HCT116 (cell line): Measurements from ENCODE around the gene EIF1AD. TPM values are rescaled to one million over a fixed set of nuclear protein-coding genes. Genes with fewer than 3 reads are reported as not detected.

ENCODE experiments used
- ATAC-seq: fragments of 200-7000 bp; cut with Tn5 transposase; 2 replicates; pipeline ENCODE4 v1.9.1; 2020; ENCODE audit warnings: mild to moderate bottlenecking, moderate library complexity
- BruUV-seq: library from RNA; stranded (reverse); fragments of 400-500 nt; replicated peaks from 2 replicates; lab custom pipeline; 2021; lab: Mats Ljungman, UMichigan
- CTCF ChIA-PET: fragments of 300-600 bp; sonication (Branson Sonifier 250); formaldehyde crosslinking; loops from one replicate; lab custom pipeline; 2021; ENCODE audit warnings: antibody characterized with exemption; lab: Charles Lee
- POLR2A ChIA-PET: fragments of 300-600, 350-600 bp; sonication (Branson Sonifier 250); formaldehyde crosslinking; loops from one replicate; lab custom pipeline; 2021; ENCODE audit warnings: antibody characterized with exemption; lab: Charles Lee
- RAD21 ChIA-PET, 2 experiments: fragments of 300-600 bp; sonication (Branson Sonifier 250); formaldehyde crosslinking; loops; one replicate each; lab custom pipeline; 2023; ENCODE audit warnings: low total read pairs in 2 of 2; ENCODE audit not compliant: uncharacterized antibody in 2 of 2, unreplicated experiment in 2 of 2, low non-redundant PET in 1 of 2; lab: Charles Lee
- DNase-seq: peaks from one replicate; pipeline ENCODE4 v3.0.0-alpha.2; 2010; ENCODE audit warnings: low read depth, low spot score
- H2AFZ ChIP-seq: fragments of 200-600 bp; shearing (Covaris generic), sonication (generic); 2 replicates; pipeline ENCODE4 v1.6.1; 2017; ENCODE audit warnings: low read depth, mixed run types, mixed read lengths, antibody characterized with exemption, low read length; ENCODE audit not compliant: poor library complexity, severe bottlenecking
- H3K27ac ChIP-seq: 2 replicates; pipeline ENCODE4 v1.5.1; 2012; ENCODE audit warnings: low read depth, low read length
- H3K27me3 ChIP-seq: fragments of 200-600 bp; sonication (generic); 2 replicates; pipeline ENCODE4 v1.6.1; 2016; ENCODE audit warnings: mixed run types, low read length, mixed read lengths; ENCODE audit not compliant: insufficient read depth
- H3K36me3 ChIP-seq, 2 experiments: fragments of 200-500 bp in 1 of 2; fragments of 200-600 bp in 1 of 2; sonication (Bioruptor generic) in 1 of 2; sonication (generic) in 1 of 2; 2 replicates each; pipeline versions ENCODE4 v1.5.1 to v1.6.1; 2014 to 2016; ENCODE audit warnings: low read length in 2 of 2, inconsistent platforms in 1 of 2, mixed read lengths in 1 of 2, mixed run types in 1 of 2; ENCODE audit not compliant: insufficient read depth in 2 of 2, control insufficient read depth in 1 of 2
- H3K4me1 ChIP-seq, 2 experiments: fragments of 200-600 bp in 1 of 2; sonication (generic) in 1 of 2; 2 replicates each; pipeline versions ENCODE4 v1.5.1 to v1.6.1; 2012 to 2017; ENCODE audit warnings: low read length in 2 of 2, inconsistent platforms in 1 of 2, mild to moderate bottlenecking in 1 of 2, mixed read lengths in 1 of 2, mixed run types in 1 of 2, moderate library complexity in 1 of 2; ENCODE audit not compliant: insufficient read depth in 2 of 2, control insufficient read depth in 1 of 2
- H3K4me2 ChIP-seq: fragments of 200-600 bp; sonication (generic); 2 replicates; pipeline ENCODE4 v1.6.1; 2017; ENCODE audit warnings: mixed run types, low read length, mixed read lengths
- H3K4me3 ChIP-seq, 2 experiments: fragments of 200-600 bp in 1 of 2; sonication (generic) in 1 of 2; replicated peaks in 1 of 2; 2 replicates each; pipeline ENCODE4 v1.5.1; 2011 to 2016; ENCODE audit warnings: low read length in 2 of 2, control low read depth in 1 of 2, low read depth in 1 of 2, mild to moderate bottlenecking in 1 of 2, mixed read lengths in 1 of 2, mixed run types in 1 of 2
- H3K79me2 ChIP-seq: fragments of 200-600 bp; sonication (generic); 2 replicates; pipeline ENCODE4 v1.6.1; 2017; ENCODE audit warnings: mild to moderate bottlenecking, mixed run types, low read length, moderate library complexity, mixed read lengths; ENCODE audit not compliant: insufficient read depth
- H3K9ac ChIP-seq: fragments of 200-600 bp; sonication (generic); 2 replicates; pipeline ENCODE4 v1.6.1; 2016; ENCODE audit warnings: low read length, mixed read lengths
- H3K9me2 ChIP-seq: fragments of 200-600 bp; sonication (generic), shearing (Covaris generic); 2 replicates; pipeline ENCODE4 v1.6.1; 2017; ENCODE audit warnings: mixed run types, mild to moderate bottlenecking, moderate library complexity; ENCODE audit not compliant: insufficient read depth
- H3K9me3 ChIP-seq, 2 experiments: fragments of 200-500 bp in 1 of 2; fragments of 200-600 bp in 1 of 2; sonication (Bioruptor generic) in 1 of 2; sonication (generic) in 1 of 2; 2 replicates each; pipeline ENCODE4 v1.6.1; 2014 to 2017; ENCODE audit warnings: low read length in 2 of 2, mixed read lengths in 2 of 2, inconsistent platforms in 1 of 2, low read depth in 1 of 2, mild to moderate bottlenecking in 1 of 2, mixed run types in 1 of 2, moderate library complexity in 1 of 2; ENCODE audit not compliant: control insufficient read depth in 1 of 2, insufficient read depth in 1 of 2
- H4K20me1 ChIP-seq: fragments of 200-600 bp; sonication (generic), shearing (Covaris generic); 2 replicates; pipeline ENCODE4 v1.6.1; 2017; ENCODE audit warnings: mixed run types, mild to moderate bottlenecking, moderate library complexity; ENCODE audit not compliant: insufficient read depth
- EGR1 ChIP-seq: IDR thresholded peaks from 2 replicates; pipeline ENCODE4 v1.6.1; 2012; ENCODE audit warnings: low read depth
- SIN3A ChIP-seq: IDR thresholded peaks from 2 replicates; pipeline ENCODE4 v1.6.1; 2012; ENCODE audit warnings: low read depth
- intact Hi-C: fragments of 100-400 bp; cut with micrococcal nuclease; formaldehyde crosslinking; loops from 2 replicates; pipeline ENCODE4 v1.10.0; 2022
- total RNA-seq: library from RNA; stranded (reverse); gene quantifications from one replicate; pipeline ENCODE4 v1.2.1, GENCODE V29; 2021; ENCODE audit not compliant: unreplicated experiment
- TF ChIP-seq, protein P1 (sequence below): IDR thresholded peaks from 2 replicates; pipeline ENCODE4 v1.6.1; 2011; ENCODE audit warnings: mild to moderate bottlenecking, low read length, moderate library complexity; ENCODE audit not compliant: insufficient replicate concordance; ENCODE audit errors: extremely low read depth
- TF ChIP-seq, protein P2 (sequence below): IDR thresholded peaks from 2 replicates; pipeline ENCODE4 v1.6.1; 2012
- TF ChIP-seq, protein P3 (sequence below), 3 experiments: fragments of 200-600 bp in 1 of 3; sonication (generic) in 1 of 3; IDR thresholded peaks in 2 of 3; conservative IDR thresholded peaks in 1 of 3; 2 replicates each; pipeline ENCODE4 v1.5.1; 2012 to 2017; ENCODE audit warnings: low read depth in 2 of 3, low read length in 2 of 3, antibody characterized with exemption in 1 of 3, borderline replicate concordance in 1 of 3, control low read depth in 1 of 3, mild to moderate bottlenecking in 1 of 3, mixed read lengths in 1 of 3, mixed run types in 1 of 3, moderate library complexity in 1 of 3; ENCODE audit not compliant: insufficient read depth in 1 of 3

EIF1AD gene
- total RNA-seq, 1 experiment from 2014 or later, result 45.5 TPM

DNA sequence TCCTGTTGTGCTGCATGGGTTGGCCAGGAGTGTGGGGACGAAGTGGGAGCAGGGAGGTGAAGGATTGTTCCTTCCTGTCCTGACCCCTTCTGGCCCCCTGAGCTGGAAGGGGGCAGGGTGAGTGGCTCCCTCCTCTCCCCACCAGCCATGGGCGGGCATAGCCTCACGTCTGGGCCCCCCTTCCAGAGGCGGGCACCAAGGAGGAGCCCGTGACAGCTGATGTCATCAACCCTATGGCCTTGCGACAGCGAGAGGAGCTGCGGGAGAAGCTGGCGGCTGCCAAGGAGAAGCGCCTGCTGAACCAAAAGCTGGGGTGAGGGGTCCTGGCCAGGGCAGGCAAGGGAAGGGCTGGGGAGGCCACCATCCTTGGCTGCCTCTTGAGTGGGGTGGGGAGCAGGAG, 37.1 kb downstream of the EIF1AD start (continued):
- TF ChIP-seq, protein P1, sequence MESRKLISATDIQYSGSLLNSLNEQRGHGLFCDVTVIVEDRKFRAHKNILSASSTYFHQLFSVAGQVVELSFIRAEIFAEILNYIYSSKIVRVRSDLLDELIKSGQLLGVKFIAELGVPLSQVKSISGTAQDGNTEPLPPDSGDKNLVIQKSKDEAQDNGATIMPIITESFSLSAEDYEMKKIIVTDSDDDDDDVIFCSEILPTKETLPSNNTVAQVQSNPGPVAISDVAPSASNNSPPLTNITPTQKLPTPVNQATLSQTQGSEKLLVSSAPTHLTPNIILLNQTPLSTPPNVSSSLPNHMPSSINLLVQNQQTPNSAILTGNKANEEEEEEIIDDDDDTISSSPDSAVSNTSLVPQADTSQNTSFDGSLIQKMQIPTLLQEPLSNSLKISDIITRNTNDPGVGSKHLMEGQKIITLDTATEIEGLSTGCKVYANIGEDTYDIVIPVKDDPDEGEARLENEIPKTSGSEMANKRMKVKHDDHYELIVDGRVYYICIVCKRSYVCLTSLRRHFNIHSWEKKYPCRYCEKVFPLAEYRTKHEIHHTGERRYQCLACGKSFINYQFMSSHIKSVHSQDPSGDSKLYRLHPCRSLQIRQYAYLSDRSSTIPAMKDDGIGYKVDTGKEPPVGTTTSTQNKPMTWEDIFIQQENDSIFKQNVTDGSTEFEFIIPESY, result no peak
- TF ChIP-seq, protein P2, sequence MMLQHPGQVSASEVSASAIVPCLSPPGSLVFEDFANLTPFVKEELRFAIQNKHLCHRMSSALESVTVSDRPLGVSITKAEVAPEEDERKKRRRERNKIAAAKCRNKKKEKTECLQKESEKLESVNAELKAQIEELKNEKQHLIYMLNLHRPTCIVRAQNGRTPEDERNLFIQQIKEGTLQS, result no peak
- TF ChIP-seq SIN3A, result no peak
- TF ChIP-seq, protein P3, sequence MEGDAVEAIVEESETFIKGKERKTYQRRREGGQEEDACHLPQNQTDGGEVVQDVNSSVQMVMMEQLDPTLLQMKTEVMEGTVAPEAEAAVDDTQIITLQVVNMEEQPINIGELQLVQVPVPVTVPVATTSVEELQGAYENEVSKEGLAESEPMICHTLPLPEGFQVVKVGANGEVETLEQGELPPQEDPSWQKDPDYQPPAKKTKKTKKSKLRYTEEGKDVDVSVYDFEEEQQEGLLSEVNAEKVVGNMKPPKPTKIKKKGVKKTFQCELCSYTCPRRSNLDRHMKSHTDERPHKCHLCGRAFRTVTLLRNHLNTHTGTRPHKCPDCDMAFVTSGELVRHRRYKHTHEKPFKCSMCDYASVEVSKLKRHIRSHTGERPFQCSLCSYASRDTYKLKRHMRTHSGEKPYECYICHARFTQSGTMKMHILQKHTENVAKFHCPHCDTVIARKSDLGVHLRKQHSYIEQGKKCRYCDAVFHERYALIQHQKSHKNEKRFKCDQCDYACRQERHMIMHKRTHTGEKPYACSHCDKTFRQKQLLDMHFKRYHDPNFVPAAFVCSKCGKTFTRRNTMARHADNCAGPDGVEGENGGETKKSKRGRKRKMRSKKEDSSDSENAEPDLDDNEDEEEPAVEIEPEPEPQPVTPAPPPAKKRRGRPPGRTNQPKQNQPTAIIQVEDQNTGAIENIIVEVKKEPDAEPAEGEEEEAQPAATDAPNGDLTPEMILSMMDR (IDR thresholded peaks at IDR 0.05 in 2 of 3, conservative IDR thresholded peaks at IDR 0.05 in 1 of 3; ENCODE audit: borderline replicate concordance in 1 of 3, insufficient read depth in 1 of 3, low read depth in 2 of 3, low read length in 2 of 3), result no peak
- TF ChIP-seq, all 23 proteins: peak for 0

DNA sequence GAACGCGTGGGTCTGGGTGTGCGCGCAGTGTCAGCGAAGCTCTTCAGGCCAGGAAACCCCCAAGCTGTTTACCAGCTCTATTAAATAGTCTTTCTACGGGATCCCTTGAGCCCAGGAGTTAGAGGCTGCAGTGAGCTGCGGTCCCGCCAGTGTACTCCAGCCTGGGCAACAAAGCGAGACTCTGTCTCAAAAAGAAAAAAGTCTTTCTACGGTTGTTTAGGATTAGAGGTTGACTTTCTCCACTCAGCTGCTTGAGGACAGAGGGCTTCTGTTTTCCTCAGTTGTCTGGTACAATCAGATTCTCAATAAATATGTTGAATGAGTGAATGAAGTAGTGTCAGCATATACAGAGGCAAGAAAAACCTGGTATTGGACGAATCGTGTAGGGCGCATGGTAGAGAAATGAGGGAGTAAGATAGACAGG, 39.8 kb downstream of the EIF1AD start:
- Histone ChIP-seq H3K4me3 (peak overlapping the region; percentile 76), H3K9ac (peak overlapping the region; percentile 96), H2AFZ (no peak overlapping the region), H3K27ac (peak overlapping the region; percentile 16; the same call in 1 of the 2 replicates), H4K20me1 (no peaks in the 10 kb centered on the region), H3K9me3 (no peaks in the 10 kb centered on the region), H3K27me3 (no peaks in the 10 kb centered on the region), H3K36me3 (peaks cover 23 to 34% of the 10 kb centered on the region in 2 experiments; a peak in 3 of 4 replicates), H3K4me2 (peak overlapping the region; percentile 87), H3K9me2 (no peaks in the 10 kb centered on the region), H3K79me2 (peaks cover 48% of the 10 kb centered on the region), H3K4me1 (peaks cover 8 to 21% of the 10 kb centered on the region in 2 experiments; a peak in 3 of 4 replicates)
- intact Hi-C loops, result loop anchor here (1.0 kb wide), 1 partner anchor 40 kb away; the partner anchor contains the start of genes BANF1 and EIF1AD
- BruUV-seq, result no TSS peak
- DNase-seq (no peak), ATAC-seq (peak; percentile 14)
- POLR2A ChIA-PET, result interaction anchor here (1.3 kb wide), 1 partner anchor 9 kb away, joined by 4 read pairs; no protein-coding TSS in a partner anchor
- RAD21 ChIA-PET, result interaction anchor here in 1 of 2 experiments (0.6 kb wide), 1 partner anchor 74 kb away, joined by 3 read pairs; the partner anchor contains the start of gene FIBP
- CTCF ChIA-PET, result no interaction called here
- 0 out of 2 replicates have a peak, but pooled peaks have one; percentile 11 for TF ChIP-seq EGR1
- TF ChIP-seq, protein P3 (IDR thresholded peaks at IDR 0.05 in 2 of 3, conservative IDR thresholded peaks at IDR 0.05 in 1 of 3; ENCODE audit: borderline replicate concordance in 1 of 3, insufficient read depth in 1 of 3, low read depth in 2 of 3, low read length in 2 of 3), result no peak
